ENCODE results near the gene DEFB116.
"Not testable (repeated sequence)": the region's sequence is repeated elsewhere in the genome, so short reads cannot be mapped to it uniquely, and the experiment has no call there.

DEFB116 gene, protein sequence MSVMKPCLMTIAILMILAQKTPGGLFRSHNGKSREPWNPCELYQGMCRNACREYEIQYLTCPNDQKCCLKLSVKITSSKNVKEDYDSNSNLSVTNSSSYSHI

GRCh38 chr20:31308535-31309162 lies at the start of gene DEFB116:
DEFB116 (minus strand) TSS chr20:31308585; CDS start chr20:31308585, 0 bp downstream.
- DNase-seq: no peak

DNA sequence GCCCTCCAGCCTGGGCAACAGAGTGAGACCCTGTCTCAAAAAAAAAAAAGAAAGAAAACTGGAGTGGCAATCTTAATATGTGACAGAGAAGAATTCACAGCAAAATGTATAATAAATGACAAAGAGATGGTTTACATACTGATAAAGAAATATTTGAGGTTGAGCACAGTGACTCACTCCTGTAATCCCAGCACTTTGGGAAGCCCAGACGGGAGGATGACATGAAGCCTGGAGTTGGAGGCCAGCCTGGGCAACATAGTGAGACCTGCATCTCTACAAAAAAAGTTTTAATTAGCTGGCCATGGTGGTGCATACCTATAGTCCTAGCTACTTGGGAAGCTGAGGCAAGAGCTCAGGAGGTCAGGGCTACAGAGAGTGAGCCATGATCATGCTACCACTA lies 47.6 kb upstream of the DEFB116 start:
- DNase-seq: no peak

DNA sequence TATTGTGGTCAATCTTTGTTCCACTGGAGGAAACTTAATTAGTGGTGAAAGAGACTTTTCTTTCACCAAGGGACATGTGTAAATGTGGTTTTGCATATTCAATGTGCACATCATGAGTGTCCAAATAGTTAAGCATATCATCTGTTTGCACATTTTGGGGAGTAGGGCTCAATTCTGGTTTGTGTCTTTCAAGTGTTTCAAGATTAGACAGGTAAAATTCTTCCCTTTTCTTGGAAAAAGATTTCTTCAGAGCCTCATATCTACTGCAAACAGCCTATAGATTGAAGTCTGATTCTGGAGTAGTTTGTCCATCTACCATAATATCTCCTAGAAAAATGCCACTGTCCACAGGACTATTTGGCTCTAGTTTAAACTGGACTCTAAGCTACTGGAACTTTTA lies 33.1 kb upstream of the DEFB116 start:
- DNase-seq: no peak

DNA sequence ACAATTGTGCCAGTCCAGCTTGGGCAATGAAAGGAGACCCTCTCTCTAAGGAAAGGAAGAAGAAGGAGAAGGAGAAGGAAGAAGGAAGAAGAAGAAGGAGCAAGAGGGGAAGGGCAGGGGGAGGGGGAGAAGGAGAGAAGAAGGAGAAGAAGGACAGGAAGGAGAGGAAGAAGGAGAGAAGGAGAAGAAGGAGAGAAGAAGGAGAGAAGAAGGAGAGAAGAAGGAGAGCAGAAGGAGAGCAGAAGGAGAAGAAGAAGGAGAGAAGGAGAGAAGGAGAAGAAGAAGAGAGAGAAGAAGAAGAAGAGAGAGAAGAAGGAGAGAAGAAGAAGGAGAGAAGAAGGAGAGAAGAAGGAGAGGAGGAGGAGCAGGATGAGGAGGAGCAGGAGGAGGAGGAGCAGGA lies 22.5 kb upstream of the DEFB116 start:
- DNase-seq: no peak

DNA sequence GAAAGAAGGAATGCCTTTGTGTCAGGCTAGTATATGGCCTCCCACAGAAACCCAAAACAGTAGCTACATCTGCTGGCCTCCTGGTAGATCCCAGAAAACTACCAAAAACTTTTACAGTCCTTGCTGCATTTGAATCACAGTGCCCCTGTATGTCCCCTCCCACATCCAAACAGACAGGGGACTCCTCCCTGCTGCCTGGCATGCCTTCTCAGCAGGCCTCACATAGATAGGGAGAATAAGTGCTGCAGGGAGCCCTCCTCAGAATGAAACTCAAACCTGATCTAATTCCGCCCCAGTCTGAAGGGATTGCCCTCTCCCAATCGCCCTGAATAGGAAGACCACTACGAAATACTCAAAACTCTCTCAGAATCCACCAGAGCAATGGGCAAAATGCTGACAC lies 14.1 kb upstream of the DEFB116 start:
- DNase-seq: no peak

DNA sequence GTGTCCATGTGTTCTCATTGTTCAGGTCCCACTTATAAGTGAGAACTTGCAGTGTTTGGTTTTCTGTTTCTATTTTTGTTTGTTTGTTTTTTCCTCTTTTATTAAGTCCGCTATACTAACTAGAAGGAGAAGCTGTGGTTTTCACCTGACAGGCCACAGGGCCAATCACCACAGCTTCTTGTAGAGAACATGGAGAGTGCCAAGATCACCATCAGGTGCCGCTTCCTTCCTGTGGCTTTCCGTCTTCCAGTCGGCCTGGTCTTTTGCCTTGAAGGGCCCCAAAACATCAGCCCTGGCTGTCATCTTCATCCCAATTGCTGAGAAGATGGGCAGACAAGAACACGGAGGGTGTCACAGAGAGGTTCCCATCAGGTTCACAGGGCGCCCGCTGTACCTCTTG lies 23.4 kb downstream of the DEFB116 start:
- DNase-seq: not testable (repeated sequence)

- no peak for DNase-seq
Measured at GRCh38 chr20:31278178-31278577, 30.2 kb downstream of the DEFB116 start.

DNA sequence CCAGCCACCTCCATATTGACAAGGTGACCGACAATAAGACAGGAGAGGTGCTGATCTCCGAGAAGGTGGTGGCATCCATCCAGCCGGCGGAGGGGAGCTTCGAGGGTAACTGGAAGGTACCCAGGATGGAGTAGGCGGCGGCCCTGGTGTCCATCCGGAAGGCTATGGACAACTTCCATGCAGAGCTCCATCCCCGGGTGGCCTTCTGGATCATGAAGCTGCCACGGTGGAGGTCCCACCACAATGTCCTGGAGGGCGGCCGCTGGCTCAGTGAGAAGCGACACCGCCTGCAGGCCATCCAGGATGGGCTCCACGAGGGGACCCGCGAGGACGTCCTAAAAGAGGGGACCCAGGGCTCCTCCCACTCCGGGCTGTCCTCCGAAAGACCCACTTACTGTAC lies 33.9 kb downstream of the DEFB116 start:
- no peak for DNase-seq

DNA sequence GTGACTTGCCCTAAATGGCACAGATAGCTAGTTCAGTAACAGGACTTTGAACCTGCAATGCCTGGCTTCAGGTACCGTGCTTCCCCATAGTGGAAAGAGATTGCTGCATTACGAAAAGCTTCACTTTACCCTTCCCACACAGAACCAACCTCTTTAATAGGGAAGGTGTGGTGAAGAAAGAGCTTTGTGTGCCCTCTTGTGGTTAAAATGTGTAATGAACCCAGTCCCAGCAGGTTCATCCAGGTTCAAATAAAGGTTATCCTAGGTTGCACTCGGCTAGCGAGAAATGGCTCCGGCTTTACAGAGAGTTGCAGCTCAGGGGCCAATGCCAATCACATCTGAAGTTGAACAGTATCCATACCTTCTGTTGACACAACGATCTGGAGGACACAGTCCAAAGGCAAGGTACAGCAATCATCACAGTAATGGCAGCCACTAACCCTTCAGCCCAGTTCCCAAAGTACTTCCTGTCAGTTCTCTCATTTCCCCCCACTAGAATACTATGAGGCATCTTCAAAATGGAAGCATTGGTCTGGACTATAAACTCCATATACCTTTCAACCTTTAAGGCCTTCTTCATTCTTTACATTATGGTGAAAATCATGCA lies 48.0 kb downstream of the DEFB116 start:
- DNase-seq: no peak

DNA sequence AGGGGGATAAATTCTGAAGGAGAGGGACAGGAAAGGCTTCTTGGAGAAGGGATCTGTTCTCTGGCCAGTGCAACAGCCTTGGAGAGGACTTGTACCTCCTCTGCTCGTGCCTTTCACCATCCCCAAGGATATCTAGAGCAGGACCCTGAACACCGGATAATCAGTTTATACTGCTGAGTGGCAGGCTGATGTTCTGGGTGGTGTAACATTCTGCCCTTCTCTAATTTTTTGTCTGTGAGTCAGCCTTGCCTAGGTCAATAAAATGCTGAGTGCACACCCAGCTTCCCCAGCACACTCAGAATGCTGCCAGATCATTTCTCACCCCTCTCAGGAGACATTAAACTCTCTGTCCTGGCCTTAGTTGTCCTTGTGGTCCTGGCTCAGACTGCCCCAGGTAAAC lies 51.0 kb downstream of the DEFB116 start, which contains the start of gene DEFB115:
Gene DEFB115 (plus strand): TSS at position 301 of the 400 bp plus-strand sequence. CDS start 0 bp downstream, at position 301.
- DNase-seq: no peak

- DNase-seq: no peak
Measured at GRCh38 chr20:31256959-31257358, 51.4 kb downstream of the DEFB116 start.
